Colonic mucosa (tissue), 4 donors: ENCODE data around the gene XCR1. TPM values are rescaled to one million over a fixed set of nuclear protein-coding genes. Genes with fewer than 3 reads are reported as not detected.
"Not testable (repeated sequence)": the region's sequence is repeated elsewhere in the genome, so short reads cannot be mapped to it uniquely, and the experiment has no call there.

Experiments used
- DNase-seq: peaks from one replicate; pipeline ENCODE4 v3.0.0-alpha.2; 2020
- H3K27ac ChIP-seq: fragments of 200-600 bp; one replicate; pipeline ENCODE4 v1.8.0; 2021
- H3K27me3 ChIP-seq: fragments of 200-600 bp; one replicate; pipeline ENCODE4 v1.8.0; 2021
- H3K36me3 ChIP-seq: fragments of 200-600 bp; one replicate; pipeline ENCODE4 v1.8.0; 2021
- H3K4me1 ChIP-seq: fragments of 200-600 bp; one replicate; pipeline ENCODE4 v1.8.0; 2021; ENCODE audit warnings: mild to moderate bottlenecking
- H3K4me3 ChIP-seq: fragments of 200-600 bp; one replicate; pipeline ENCODE4 v1.8.0; 2021
- H3K9ac ChIP-seq, 2 donors: one replicate each; pipeline ENCODE4 v1.7.0; 2013; ENCODE audit warnings: control low read depth in 2 of 2, low read depth in 2 of 2, low read length in 2 of 2
- H3K9me3 ChIP-seq: fragments of 200-600 bp; one replicate; pipeline ENCODE4 v1.8.0; 2021
- CTCF ChIP-seq: fragments of 200-600 bp; IDR thresholded peaks from one replicate; pipeline ENCODE4 v1.8.0; 2022; ENCODE audit warnings: antibody characterized with exemption, mild to moderate bottlenecking
- intact Hi-C: fragments of 100-400 bp; cut with DNase I; formaldehyde crosslinking; loops from one replicate; pipeline ENCODE4 v1.14.1; 2022
- total RNA-seq, 2 donors: library from RNA; stranded (reverse); fragmentation: NEBNext Ultra II Directional in 1 of 2; extraction: Animal tissue kit (Norgen Biotek cat#: 25700) in 1 of 2; gene quantifications; one replicate each; pipeline ENCODE4 v1.2.1, GENCODE V29; 2021
- donor health status: healthy.
- donor health status: DM: no; HTN: no; CAD: no.
- donor health status: DM: no; HTN: no; CAD: no.

Gene XCR1
- total RNA-seq, 2 donors from 2014 or later = 0.05 to 0.17 TPM

DNA sequence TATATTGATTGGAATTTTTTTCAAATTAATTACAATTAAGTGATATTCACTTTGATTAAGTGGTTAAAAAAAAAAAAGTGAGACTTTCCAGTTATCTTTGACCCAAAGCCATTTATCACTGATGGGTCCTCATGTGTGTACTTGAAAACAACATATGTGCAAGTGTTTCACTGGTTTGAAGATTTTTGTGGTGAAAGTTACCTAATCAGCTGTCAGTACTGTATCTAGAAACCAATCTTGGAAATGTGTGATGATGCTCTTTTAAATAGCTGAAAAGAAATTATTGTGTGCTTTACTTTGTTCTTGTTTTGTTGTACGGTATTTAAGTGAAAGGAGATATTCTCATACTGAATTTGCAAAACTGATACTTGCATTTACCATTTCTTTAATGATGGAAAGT is 11.6 kb upstream of the XCR1 start:
- H3K4me1 ChIP-seq = no peaks in the 10 kb centered on the region
- no peaks in the 10 kb centered on the region for H3K36me3 ChIP-seq
- H3K27me3 ChIP-seq = no peaks in the 10 kb centered on the region
- no peak overlapping the region for H3K27ac ChIP-seq
- no peak overlapping the region for H3K9ac ChIP-seq
- H3K4me3 ChIP-seq = no peak overlapping the region
- intact Hi-C loops = no loop called here
- no peak for DNase-seq
- no peak for TF ChIP-seq CTCF
- no peaks in the 10 kb centered on the region for H3K9me3 ChIP-seq

DNA sequence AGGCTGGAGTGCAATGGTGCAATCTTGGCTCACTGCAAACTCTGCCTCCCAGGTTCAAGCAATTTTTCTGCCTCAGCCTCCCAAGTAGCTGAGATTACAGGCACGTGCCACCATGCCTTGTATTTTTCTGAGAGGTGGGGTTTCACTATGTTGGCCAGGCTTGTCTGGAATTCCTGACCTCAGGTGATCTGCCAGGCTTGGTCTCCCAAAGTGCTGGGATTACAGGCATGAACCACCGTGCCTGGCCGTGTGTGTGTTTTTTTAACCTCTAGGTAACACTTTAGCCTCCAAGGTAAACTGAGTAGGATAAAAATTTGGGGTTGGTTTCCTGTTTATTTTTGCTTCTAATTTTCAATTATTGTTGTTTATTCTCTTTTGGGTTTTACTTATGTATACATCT is 10.8 kb upstream of the XCR1 start:
- intact Hi-C loops, H3K36me3 ChIP-seq, H3K4me3 ChIP-seq, H3K27ac ChIP-seq, H3K27me3 ChIP-seq, H3K9me3 ChIP-seq, H3K4me1 ChIP-seq, DNase-seq, H3K9ac ChIP-seq: not testable (repeated sequence)

GRCh38 chr3:46036191-46036590 is 8.9 kb upstream of the XCR1 start:
- no peak for DNase-seq
- intact Hi-C loops = no loop called here
- no peak overlapping the region for H3K4me3 ChIP-seq
- no peaks in the 10 kb centered on the region for H3K9me3 ChIP-seq
- no peaks in the 10 kb centered on the region for H3K36me3 ChIP-seq
- no peak overlapping the region for H3K27ac ChIP-seq
- no peaks in the 10 kb centered on the region for H3K27me3 ChIP-seq
- TF ChIP-seq CTCF = no peak
- no peak overlapping the region for H3K9ac ChIP-seq
- no peaks in the 10 kb centered on the region for H3K4me1 ChIP-seq

- intact Hi-C loops = no loop called here
- no peak overlapping the region for H3K4me3 ChIP-seq
- no peak overlapping the region for H3K9ac ChIP-seq
- H3K27ac ChIP-seq = no peak overlapping the region
- no peaks in the 10 kb centered on the region for H3K4me1 ChIP-seq
- DNase-seq = no peak
- no peaks in the 10 kb centered on the region for H3K27me3 ChIP-seq
- H3K36me3 ChIP-seq = no peaks in the 10 kb centered on the region
- TF ChIP-seq CTCF = no peak
- H3K9me3 ChIP-seq = no peaks in the 10 kb centered on the region
These were observed 4.5 kb upstream of the XCR1 start for GRCh38 chr3:46031747-46032146.

GRCh38 chr3:46031269-46031668 is 4.0 kb upstream of the XCR1 start:
- no peaks in the 10 kb centered on the region for H3K36me3 ChIP-seq
- no peak overlapping the region for H3K4me3 ChIP-seq
- no peak for DNase-seq
- no peaks in the 10 kb centered on the region for H3K27me3 ChIP-seq
- intact Hi-C loops = no loop called here
- H3K27ac ChIP-seq = no peak overlapping the region
- H3K9ac ChIP-seq = no peak overlapping the region
- H3K4me1 ChIP-seq = no peaks in the 10 kb centered on the region
- no peaks in the 10 kb centered on the region for H3K9me3 ChIP-seq
- TF ChIP-seq CTCF = no peak

- no peak for DNase-seq
- intact Hi-C loops = no loop called here
These were observed 3.3 kb upstream of the XCR1 start for GRCh38 chr3:46030626-46031025.

More at GRCh38 chr3:46030626-46031025, 3.3 kb upstream of the XCR1 start:
- no peaks in the 10 kb centered on the region for H3K9me3 ChIP-seq
- no peaks in the 10 kb centered on the region for H3K36me3 ChIP-seq
- H3K27me3 ChIP-seq = no peaks in the 10 kb centered on the region
- no peak overlapping the region for H3K9ac ChIP-seq
- no peaks in the 10 kb centered on the region for H3K4me1 ChIP-seq
- TF ChIP-seq CTCF = no peak
- no peak overlapping the region for H3K27ac ChIP-seq
- H3K4me3 ChIP-seq = no peak overlapping the region
